ENCODE data around the gene PARD3.

PARD3 gene

DNA sequence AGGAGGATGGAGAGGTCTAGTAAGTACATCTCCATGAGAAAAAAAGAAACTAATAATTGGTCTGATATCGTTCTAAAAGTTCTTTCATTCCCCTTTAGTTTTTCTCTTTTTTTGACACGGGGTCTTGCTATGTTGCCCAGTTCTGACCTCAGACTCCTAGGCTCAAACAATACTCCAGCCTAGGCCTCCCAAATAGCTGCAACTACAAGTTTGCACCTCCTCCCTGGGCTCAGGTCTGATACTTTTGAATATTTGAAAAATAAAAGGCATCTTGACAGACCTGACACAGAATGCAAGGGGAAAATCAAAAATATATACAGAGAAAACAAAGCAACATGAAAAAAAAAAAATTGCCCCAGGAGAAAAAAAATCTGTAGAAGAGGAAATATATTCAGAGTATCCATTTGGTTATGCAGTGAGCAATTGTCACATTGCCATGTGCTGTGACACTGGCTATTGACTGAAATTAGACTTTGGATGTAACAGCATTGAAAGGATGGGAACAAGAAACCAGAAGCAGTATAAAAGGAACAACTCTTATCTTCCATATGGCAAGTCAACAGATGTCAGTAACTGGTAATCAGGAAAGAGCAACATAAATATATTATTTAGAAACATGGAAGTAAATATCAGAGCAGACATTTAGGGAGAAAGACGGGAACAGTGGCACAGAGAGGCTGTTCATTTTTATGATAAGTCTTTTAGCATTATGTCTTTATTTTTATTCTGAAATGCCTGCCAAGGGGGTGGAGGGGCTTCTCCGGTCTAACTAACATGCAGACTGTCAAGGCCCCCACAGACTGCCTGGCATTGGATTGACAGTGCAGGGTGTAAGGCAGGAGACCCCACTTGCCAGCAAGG, 408.4 kb downstream of the PARD3 start:
- DNase-seq: no peak

DNA sequence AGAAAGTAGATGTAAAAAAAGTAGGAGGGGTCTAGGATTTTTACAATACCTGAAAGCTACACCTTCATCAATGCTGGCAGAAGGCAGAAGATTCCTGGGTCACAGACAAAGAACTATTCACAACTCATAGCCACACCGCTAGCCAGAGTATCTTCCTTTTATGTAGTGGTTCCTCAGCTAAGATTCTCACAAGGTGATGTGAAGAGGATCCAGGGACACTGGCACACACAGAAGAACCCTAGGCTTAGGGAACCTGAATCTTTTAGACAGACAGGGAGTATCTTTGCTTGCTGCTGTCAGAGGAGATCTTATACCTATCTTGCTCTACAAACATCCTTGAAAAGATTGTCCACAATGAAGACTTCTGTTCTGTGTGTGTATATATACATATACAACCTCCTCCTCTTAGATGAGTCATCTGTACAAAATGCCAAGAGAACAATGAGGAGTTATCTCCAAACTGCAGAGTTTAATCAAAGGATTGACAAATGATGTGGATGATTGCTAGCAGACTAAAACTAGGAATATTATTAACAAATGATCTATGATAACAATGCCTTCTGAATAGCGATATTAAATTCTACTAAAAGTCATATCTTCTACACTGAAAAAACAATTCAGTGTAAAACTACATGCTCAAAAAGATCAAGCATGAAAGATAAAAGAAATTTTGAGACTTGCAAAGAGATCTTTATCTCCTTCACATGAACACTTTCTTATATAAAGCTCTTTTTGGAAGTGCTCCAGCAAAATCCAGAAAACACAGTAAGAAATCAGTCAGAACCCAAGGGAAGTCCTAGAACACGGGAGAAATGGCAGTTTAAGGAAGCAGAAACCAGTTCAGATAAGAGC, 409.3 kb downstream of the PARD3 start:
- DNase-seq: no peak

- DNase-seq: no peak
Measured at GRCh38 chr10:34403512-34403911, 411.6 kb downstream of the PARD3 start.

DNA sequence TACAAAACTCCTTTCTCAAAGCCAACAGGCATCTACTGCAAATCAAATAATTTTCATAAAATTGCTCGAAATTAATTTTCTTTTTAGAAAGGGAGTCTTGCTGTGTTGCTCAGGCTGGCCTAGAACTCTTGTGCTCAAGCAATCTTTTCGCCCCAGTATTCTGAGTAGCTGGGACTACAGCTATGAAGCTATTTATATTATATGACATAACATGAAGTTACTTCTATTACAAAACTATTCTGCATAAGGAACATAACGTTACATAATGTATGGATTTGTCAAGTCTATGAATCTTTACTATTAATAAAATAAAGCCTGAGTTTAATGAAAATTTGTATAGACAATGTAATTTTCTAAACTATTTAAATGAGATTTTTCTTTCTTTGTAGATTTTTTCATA, 415.0 kb downstream of the PARD3 start:
- no peak for DNase-seq

DNA sequence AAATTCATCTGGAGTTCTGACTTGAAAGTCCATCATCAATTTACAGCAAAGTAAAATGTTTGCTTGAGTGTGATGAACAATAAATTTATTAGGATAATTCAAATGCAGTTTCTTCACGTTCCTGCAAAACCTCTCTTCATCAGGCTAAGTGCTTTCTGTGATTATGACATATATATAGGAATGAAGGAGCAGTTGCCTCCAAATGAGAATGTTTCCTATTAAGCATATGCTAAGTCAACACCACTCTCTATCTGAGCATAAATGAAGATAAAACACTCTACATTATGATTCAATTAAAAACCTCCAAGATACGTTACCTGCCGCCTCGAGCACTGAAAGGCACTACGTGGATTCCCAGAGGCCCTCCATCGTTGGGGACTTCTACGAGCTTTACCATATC, 416.1 kb downstream of the PARD3 start:
- no peak for DNase-seq

- DNase-seq: no peak
Measured at GRCh38 chr10:34397324-34397723, 417.8 kb downstream of the PARD3 start.

- DNase-seq: no peak
Measured at GRCh38 chr10:34396663-34397062, 418.4 kb downstream of the PARD3 start.

DNA sequence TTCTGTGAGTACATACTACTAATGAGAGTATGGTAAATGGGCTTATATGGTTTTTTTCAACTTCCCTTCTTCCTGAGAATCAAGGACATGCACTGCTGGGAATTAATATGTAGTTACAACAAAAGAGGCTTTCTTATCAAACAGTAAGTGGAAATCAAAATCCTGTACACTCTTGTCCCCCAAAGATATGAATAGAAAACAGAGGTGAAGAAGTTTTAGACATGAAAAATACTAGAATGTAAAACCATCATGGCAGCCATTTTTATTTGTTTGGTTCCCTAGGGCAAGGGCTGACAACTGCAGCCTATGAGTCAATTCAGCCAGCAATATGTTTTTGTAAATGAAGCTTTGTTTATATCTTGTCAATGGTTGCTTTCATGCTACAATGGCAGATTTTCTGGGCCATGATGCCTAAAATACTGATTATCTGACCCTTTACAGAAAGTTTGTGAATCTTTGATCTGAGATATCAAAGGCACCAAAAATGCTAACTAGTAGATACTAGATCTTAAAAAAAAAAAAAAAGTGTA, 422.4 kb downstream of the PARD3 start:
- no peak for DNase-seq

DNA sequence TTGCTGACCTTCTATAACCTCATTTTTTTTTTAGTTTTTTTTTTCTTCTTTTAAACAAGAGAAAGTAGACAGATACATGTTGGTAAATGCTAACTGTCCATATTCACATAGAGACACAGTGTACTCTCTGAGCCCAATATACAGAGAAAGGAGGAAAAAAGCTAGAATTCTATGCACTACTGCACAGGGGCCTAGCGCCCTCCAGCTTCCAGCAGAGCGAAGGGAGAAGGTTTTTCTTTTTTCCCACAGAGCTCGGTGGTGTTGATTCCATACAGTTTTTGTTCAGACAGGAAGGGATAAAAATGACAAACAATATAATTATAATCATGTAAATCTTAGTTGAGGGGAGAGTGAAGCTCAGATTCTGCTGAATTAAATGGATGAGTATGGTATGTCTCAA, 423.9 kb downstream of the PARD3 start:
- DNase-seq: peak in 1 of 2 experiments; percentile 5

- no peak for DNase-seq
Measured at GRCh38 chr10:34389801-34390200, 425.3 kb downstream of the PARD3 start.

DNA sequence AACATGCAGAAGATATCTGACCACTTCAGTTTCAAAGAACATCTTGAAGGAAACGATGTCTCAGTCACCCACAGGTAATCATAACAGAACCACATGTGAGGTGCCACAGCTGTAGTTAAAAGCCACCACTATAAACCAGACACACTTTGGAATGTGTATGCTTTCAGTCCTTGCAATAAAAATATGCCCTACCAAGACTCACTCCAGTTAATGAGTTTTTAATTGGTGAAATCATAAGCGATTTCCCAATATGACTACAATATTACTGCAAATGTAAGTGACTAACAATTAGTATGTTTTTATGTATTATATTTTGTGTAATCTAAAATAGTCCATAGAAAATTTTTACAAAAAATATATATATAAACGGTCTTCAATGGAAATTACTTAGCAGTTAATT, 428.2 kb downstream of the PARD3 start:
- DNase-seq: no peak

DNA sequence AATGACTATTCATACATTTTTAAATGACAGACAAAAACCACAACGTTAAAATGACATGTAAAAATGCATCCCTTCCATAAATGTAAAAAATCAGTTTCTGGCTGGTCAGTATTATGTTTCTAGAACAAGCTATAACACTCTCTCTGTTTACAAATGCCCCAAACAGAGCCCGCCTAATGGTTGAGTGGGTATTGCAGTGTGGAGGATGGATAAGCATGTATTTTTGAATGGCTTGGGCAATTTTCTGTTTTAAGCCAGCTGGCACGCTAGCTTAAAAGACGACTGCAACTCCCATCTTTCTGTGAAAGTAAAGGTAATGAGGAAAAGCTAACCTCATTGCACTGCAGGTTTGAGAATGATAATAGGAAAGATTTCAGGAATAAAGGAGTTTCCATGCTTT, 430.7 kb downstream of the PARD3 start:
- DNase-seq: no peak

GRCh38 chr10:34382626-34383025, 432.5 kb downstream of the PARD3 start:
- DNase-seq: no peak

DNA sequence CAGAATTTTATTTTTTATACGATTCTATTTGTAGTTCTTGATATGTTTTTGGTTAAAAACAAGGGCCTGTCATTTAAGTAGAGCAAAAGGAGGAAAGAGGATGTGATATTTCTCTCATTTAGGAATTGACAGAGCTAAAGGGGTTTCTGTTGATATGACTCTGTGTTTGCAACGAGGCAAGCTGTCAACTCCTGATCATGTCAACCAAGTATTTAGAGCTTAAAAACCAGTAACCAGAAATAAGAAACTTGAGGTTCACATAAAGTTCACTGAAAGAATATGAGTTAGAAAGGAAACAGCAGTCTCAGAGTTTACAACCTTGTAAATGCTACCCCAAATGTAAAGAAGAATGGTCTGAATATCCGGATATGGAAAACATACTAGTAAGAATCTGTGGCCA, 434.2 kb downstream of the PARD3 start:
- DNase-seq: no peak

GRCh38 chr10:34378297-34378696, 436.8 kb downstream of the PARD3 start:
- no peak for DNase-seq

GRCh38 chr10:34377833-34378232, 437.3 kb downstream of the PARD3 start:
- DNase-seq: no peak

- DNase-seq: no peak
Measured at GRCh38 chr10:34374356-34375045, 440.6 kb downstream of the PARD3 start.

DNA sequence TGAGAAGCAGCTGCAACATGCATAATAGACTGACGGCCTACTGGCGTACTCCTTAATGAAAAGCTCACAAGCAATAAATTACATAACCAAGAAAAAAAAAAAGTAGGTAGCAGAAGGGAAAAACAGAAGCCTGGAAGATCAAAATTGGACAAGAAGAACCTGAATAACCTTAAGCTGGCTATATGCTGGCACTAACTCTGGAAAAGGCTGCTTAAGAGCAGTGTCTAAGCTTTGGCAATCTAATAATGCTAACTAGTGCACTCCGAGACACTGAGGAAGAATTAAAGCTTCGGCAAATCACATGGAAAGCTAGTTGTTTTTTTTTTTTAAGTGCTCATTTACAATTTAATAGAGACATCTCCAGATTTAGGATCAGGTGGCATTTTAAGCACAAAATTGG, 441.9 kb downstream of the PARD3 start:
- DNase-seq: no peak

- no peak for DNase-seq
Measured at GRCh38 chr10:34372509-34372908, 442.6 kb downstream of the PARD3 start.

- no peak for DNase-seq
Measured at GRCh38 chr10:34370126-34370525, 445.0 kb downstream of the PARD3 start.

GRCh38 chr10:34369120-34369519, 446.0 kb downstream of the PARD3 start:
- DNase-seq: no peak

DNA sequence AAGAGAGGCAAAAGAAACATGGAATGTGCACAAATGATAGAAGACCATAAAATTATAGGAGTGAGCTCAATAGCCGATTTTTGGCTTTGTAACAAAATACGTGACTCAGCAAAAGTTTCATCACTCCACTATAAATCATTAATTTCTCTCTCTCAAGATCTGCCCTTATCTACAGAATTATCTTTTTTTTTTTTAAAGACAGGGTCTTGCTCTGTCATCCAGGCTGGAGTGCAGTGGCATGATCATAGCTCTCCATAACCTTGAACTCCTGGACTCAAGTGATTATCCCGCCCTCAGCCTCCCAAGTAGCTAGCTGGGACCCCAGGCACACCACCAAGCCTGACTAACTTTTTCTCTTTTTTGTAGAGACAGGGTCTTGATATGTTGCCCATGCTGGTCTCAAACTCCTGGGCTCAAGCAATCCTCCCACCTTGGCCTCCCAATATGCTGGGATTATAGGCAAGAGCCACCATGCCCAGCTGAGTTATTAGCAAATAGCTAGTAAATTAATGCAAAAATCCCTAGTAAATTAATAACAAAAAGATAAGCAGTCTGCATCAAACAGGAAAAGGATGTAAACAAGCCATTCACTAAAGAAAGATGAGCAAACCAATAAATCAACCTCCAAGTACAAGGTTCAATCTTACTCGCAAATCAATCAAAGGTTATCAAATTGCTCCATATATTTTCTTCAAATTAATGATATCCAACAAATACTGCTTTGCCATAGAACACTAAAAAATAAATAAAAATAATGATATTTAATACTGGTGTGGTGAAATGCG, 450.7 kb downstream of the PARD3 start:
- no peak for DNase-seq
